GM12801 (cell line): ENCODE results near the gene AUNIP.

Source experiments
- TF ChIP-seq, protein P1 (sequence below): IDR thresholded peaks from one replicate; pipeline ENCODE4 v1.5.1; 2011; ENCODE audit warnings: control low read depth; ENCODE audit not compliant: insufficient read length; ENCODE audit errors: extremely low read depth

AUNIP gene

DNA sequence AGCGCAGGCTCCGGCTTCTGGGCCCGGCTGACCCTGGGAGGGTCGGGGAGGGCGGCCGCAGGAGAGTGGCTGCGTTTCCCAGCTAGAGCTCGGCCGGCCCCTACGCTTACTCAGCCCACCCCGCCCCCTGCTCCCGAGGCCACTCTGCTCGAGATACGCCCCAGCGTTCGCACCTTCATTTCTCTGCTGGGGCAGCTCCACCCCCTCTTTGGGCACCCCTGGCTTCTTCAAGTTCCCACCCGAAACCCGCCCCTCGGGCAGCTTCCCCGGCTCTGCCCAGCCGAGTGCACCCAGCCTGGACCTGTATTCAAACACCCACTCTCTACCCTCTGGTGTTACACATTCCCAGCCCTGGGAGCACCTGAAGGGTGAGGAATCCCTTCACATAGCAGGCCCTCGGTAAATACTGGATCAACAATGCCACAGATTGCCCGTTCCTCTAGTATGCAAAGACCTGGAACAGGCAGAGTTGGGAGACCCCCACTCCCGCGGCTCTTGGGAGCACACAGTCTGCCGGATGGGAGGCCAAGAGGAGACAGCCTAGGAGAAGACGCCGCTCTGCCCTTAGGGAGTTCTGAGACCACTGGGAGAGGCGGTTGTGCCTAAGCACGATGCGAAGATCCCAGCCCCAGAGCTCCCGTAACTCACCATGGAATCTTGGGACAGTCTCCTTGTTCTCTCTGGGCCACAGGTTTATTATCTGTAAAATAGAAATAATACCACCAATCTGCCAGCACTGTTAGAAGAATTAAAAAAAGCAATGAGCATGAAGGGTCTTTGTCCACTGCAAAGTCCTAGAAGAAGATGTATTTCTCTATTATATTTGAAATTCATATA is 16.8 kb upstream of the AUNIP start:
- TF ChIP-seq, protein P1, sequence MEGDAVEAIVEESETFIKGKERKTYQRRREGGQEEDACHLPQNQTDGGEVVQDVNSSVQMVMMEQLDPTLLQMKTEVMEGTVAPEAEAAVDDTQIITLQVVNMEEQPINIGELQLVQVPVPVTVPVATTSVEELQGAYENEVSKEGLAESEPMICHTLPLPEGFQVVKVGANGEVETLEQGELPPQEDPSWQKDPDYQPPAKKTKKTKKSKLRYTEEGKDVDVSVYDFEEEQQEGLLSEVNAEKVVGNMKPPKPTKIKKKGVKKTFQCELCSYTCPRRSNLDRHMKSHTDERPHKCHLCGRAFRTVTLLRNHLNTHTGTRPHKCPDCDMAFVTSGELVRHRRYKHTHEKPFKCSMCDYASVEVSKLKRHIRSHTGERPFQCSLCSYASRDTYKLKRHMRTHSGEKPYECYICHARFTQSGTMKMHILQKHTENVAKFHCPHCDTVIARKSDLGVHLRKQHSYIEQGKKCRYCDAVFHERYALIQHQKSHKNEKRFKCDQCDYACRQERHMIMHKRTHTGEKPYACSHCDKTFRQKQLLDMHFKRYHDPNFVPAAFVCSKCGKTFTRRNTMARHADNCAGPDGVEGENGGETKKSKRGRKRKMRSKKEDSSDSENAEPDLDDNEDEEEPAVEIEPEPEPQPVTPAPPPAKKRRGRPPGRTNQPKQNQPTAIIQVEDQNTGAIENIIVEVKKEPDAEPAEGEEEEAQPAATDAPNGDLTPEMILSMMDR: no peak

DNA sequence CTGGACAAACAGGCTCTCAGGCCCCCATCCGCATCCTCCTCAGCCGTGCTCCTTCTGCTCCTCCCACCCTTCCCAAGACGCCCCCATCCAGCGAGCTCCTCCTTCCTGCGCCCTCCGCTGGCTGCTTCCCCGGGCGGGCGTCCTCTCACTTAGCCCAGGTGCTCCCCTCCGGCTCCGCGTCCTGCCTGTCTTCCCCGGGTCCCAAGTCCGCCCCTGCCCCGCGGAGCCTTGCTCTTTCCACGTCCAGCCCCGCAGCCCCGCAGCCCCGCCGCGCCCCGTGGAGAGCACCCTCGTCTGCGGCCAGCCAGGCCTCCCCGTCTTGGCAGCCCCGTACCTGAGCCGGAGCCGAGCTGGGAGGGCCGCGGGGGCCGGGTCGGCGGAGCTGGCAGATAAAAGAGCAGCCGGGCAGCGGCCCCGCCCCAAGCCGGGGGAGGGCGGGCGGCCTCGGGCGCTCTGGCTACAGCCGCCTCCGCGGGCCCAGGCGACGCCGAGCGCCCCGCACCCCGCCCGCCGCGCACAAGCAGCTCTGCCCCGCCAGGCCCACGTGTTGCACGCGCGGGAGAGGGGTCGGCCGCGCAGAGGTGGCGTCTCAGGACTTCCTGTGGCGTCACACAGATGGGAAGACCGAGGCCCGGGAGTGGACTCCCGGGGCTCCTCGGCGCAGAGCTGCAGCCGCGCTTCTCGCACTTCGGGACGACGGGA is 16.0 kb upstream of the AUNIP start, which contains the start of gene PAQR7:
PAQR7 (minus strand) TSS at position 555 of the 702 bp plus-strand sequence. CDS start 11,869 bp downstream, outside the sequence.
- TF ChIP-seq, protein P1: no peak

DNA sequence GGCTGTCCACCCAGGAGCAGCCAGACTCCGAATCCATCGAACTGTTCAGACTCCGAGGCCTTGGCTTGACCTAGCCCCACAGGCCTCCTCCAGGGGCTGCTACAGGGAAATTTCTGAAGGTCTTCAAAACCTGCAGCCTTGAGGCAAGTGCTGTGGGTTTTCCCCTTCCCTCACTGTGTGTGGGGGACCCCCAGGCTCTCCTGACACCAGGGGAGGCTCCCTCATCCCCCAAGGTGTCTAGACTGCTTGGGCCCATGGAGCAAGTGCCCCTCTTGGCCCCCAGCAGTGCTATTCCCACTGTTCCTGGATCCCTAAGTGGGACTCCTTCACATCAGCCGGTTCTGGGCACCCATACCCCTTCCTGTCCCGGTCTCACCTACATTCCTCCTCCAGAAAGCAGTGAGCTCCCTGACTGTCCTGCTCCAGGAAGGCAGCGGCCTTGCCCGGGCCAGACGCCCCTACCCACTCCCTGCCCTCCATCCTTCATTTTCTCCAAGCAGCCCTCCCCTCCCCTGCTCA is 15.4 kb upstream of the AUNIP start:
- TF ChIP-seq, protein P1: no peak

DNA sequence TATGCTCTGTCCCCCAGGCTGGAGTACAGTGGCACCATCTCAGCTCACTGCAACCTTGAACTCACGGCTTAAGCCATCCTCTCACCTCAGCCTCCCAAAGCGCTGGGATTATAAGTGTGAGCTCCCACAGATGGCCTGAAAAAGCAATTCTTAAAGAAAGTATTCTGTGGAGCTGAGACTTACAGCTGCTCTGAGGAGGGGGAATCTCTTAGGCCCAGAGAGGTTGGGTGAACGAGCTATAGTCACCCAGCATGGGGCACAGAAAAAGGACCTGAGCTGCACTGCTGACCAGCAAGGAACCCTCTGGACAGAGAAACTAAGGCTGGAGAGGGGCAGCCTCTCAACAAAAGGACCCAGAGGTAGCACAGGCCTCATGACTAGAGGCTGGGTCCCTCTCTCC is 15.0 kb upstream of the AUNIP start:
- TF ChIP-seq, protein P1: no peak

DNA sequence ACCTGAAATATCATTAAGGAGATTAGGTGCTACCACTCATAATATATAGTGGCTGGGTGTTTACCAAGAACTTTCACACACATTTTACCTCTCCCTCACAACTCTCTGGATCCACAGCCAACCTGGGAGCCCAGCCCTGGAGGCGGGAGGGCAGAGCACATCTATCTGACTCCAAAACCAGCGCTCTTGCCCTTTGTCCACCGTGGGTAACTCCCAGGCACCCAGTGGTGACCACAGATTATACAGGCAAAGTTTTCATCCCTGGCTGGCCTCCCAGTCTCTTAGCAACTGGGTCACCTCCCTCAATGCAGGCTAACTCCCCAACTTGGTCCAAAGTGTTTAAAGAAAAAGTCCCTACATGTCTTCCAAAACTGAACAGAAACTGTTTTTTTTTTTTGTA is 13.9 kb upstream of the AUNIP start:
- TF ChIP-seq, protein P1: no peak

DNA sequence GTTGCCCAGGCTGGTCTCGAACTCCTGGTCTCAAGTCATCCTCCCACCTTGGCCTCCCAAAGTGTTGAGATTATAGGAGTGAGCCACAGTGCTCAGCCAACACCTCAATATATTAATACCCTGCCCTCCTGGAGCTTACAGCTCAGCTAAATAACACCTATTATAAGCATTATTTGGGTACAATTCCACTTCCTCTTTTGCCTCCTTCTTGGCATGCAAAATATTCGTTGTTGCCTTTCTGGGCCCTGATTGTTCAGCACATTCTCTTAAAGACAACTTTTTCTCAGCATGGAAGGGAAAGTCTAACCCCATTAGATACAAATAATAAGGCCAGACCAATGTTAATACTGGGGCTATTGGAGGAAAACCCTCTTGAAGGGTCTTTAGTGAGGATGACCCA is 13.5 kb upstream of the AUNIP start:
- TF ChIP-seq, protein P1: no peak

DNA sequence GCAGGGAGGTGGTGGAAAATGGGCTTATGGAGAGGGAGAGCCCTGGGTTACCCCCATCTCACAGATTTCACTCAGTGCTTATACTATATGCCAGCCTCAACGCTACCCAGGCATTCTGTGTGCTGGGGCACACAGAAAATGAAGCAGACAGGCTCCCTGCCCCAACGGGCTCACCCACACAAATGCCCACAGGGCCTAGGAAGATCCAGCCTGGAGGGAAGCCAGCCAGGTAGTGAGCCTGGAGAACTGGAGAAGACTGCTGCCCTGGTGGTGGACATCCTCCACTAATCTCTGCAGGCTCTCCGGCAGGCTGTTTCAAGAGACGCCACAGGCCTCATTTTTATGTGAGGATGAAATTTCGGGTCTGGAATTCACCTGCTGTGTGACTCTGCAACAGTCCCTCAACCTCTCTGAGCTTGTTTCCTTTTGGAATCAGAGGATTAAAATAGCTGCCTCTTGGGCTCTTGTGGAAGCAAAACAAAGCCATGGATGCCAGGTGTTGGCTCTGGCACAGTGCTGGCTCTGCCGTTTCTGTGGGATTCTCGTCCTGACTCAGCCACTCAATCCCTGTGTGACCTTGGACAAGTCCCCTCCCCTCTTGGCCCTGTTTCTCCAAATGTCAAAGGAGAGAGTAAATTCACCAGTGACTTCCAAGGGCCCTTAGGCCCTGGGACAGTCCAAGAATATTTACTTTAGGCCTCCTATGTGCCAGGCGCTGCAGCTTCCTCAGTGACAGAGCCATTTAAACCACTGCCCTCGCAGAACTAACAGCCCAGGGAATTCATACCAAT is 12.6 kb upstream of the AUNIP start:
- TF ChIP-seq, protein P1: no peak
